Naive thymus-derived CD4-positive, alpha-beta T cell (primary cell): ENCODE results near the gene LEMD1. TPM values are rescaled to one million over a fixed set of nuclear protein-coding genes. Genes with fewer than 3 reads are reported as not detected.

ENCODE experiments used
- ATAC-seq: fragments of 150-1000 bp; cut with Tn5 transposase; 2 replicates; pipeline ENCODE4 v1.10.0; 2021; ENCODE audit warnings: mild to moderate bottlenecking, moderate library complexity
- CTCF ChIA-PET: fragments of 350-600 bp; sonication (Branson Sonifier 250); formaldehyde crosslinking; loops from one replicate; lab custom pipeline; 2021; ENCODE audit warnings: antibody characterized with exemption; lab: Charles Lee
- POLR2A ChIA-PET: fragments of 350-600 bp; sonication (Branson Sonifier 250); formaldehyde crosslinking; loops from one replicate; lab custom pipeline; 2021; ENCODE audit warnings: antibody characterized with exemption, inconsistent platforms; lab: Charles Lee
- DNase-seq, 9 donors: peaks; one replicate each; pipeline versions ENCODE4 v3.0.0 to v3.0.0-alpha.2; 2020 to 2022; ENCODE audit warnings: mixed read lengths in 1 of 9
- H3K27ac ChIP-seq: one replicate; pipeline ENCODE4 v1.7.0; 2013; ENCODE audit warnings: mild to moderate bottlenecking, low read depth, low read length, moderate library complexity
- H3K27me3 ChIP-seq, 2 donors: one replicate each; pipeline ENCODE4 v1.7.0; 2013; ENCODE audit warnings: low read length in 2 of 2, mild to moderate bottlenecking in 2 of 2, moderate library complexity in 2 of 2; ENCODE audit not compliant: control insufficient read depth in 2 of 2, insufficient read depth in 2 of 2
- H3K36me3 ChIP-seq, 3 experiments: 1 replicate in 2 of 3; 2 replicates in 1 of 3; pipeline ENCODE4 v1.7.0; 2013; ENCODE audit warnings: low read length in 3 of 3, mild to moderate bottlenecking in 3 of 3, moderate library complexity in 1 of 3; ENCODE audit not compliant: insufficient read depth in 3 of 3, control insufficient read depth in 2 of 3
- H3K4me1 ChIP-seq, 2 donors: one replicate each; pipeline ENCODE4 v1.7.0; 2013; ENCODE audit warnings: low read length in 2 of 2, mild to moderate bottlenecking in 2 of 2, moderate library complexity in 1 of 2; ENCODE audit not compliant: control insufficient read depth in 2 of 2, insufficient read depth in 2 of 2
- H3K4me3 ChIP-seq: 2 replicates; pipeline ENCODE4 v1.7.0; 2013; ENCODE audit warnings: mild to moderate bottlenecking, low read length
- H3K9me3 ChIP-seq, 3 experiments: 1 replicate in 2 of 3; 2 replicates in 1 of 3; pipeline ENCODE4 v1.7.0; 2013; ENCODE audit warnings: low read length in 3 of 3; ENCODE audit not compliant: control insufficient read depth in 2 of 3
- H3K27ac Mint-ChIP-seq, 9 donors: one replicate each; pipeline ENCODE4 v1.8.0; 2020 to 2022; ENCODE audit warnings: mixed read lengths in 9 of 9, mild to moderate bottlenecking in 8 of 9, moderate library complexity in 5 of 9, inconsistent platforms in 2 of 9
- H3K27me3 Mint-ChIP-seq, 5 donors: one replicate each; pipeline ENCODE4 v1.8.0; 2021 to 2022; ENCODE audit warnings: mixed read lengths in 5 of 5, mild to moderate bottlenecking in 1 of 5
- H3K36me3 Mint-ChIP-seq, 5 donors: one replicate each; pipeline ENCODE4 v1.8.0; 2020 to 2022; ENCODE audit warnings: mixed read lengths in 5 of 5, mild to moderate bottlenecking in 3 of 5, inconsistent platforms in 1 of 5
- H3K4me1 Mint-ChIP-seq, 7 donors: one replicate each; pipeline ENCODE4 v1.8.0; 2020 to 2022; ENCODE audit warnings: mixed read lengths in 7 of 7, mild to moderate bottlenecking in 3 of 7, inconsistent platforms in 1 of 7
- H3K4me3 Mint-ChIP-seq, 10 donors: one replicate each; pipeline ENCODE4 v1.8.0; 2020 to 2022; ENCODE audit warnings: mild to moderate bottlenecking in 10 of 10, mixed read lengths in 10 of 10, moderate library complexity in 6 of 10, inconsistent platforms in 2 of 10
- H3K9me3 Mint-ChIP-seq, 11 donors: one replicate each; pipeline ENCODE4 v1.8.0; 2020 to 2022; ENCODE audit warnings: mixed read lengths in 11 of 11, mild to moderate bottlenecking in 4 of 11, inconsistent platforms in 1 of 11, moderate library complexity in 1 of 11
- intact Hi-C, 2 donors: fragments of 100-400 bp; cut with micrococcal nuclease; formaldehyde crosslinking; loops; one replicate each; pipeline ENCODE4 v1.15.1; 2023
- polyA plus RNA-seq, 2 donors: library from polyadenylated mRNA; unstranded; fragments of 300-500 nt; fragmentation: Illumina TruSeq; gene quantifications; one replicate each; pipeline ENCODE4 v1.2.3, GENCODE V29; 2021
- total RNA-seq, 6 experiments: library from RNA in 5 of 6; stranded (reverse) in 5 of 6; gene quantifications; 1 replicate in 5 of 6; 2 replicates in 1 of 6; pipeline ENCODE4 v1.2.3 and lab custom pipeline; 2021 to 2026

The LEMD1 gene
- total and polyA plus RNA-seq, 7 experiments from 2014 or later: 0.97 TPM; not detected in 6

DNA sequence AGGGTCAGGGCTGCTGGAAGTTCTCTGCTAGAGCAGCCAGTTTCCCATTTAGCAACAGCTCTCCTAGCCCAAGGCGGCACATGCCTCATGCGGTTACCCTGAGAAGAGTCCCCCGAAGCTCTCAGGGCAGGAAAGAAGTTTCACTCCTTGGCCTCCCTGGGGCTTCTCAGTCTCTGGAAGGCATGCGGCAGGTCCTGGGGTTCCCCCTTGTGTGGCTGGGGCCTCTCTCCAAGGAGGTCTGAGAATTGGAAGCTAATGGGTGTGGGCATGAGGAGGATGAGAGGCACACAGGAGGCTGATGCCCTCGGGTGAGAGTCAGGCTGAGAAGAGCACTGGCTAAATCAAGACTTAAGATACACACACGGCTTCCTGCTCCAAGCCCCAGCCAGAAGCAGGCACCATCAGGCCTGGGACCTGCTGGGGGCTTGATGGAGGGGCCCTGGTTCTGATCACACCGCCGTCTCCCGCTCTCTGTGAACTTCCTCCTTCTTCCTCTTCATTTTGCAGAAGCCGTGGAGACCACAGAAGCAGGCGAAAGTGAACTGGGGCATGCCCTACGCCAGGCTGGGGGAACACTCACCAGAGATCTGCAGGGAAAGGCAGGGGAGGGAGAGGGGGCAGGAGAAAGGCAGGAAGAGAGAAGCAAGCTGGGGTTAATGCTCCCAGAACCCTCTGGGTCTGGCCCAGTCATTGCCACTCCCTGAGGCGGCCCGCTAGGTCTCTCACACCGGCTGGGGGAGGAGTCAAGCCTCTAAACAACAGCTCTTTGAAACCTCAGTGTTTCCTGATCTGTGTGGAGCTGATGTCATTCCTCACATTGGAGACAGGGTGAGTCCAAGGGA lies 18.8 kb upstream of the LEMD1 start:
- ATAC-seq: peak; percentile 90
- Histone ChIP-seq H3K36me3 (no peaks in the 10 kb centered on the region), H3K4me1 (peaks cover 17 to 34% of the 10 kb centered on the region in 2 donors), H3K27ac (peak overlapping the region; percentile 48), H3K27me3 (no peaks in the 10 kb centered on the region), H3K9me3 (no peaks in the 10 kb centered on the region), H3K4me3 (peak overlapping the region; percentile 52)
- H3K4me1 Mint-ChIP-seq: peaks cover 18 to 26% (median 23%) of the 10 kb centered on the region in 7 donors
- H3K36me3 Mint-ChIP-seq: no peaks in the 10 kb centered on the region
- no peaks in the 10 kb centered on the region for H3K9me3 Mint-ChIP-seq
- intact Hi-C loops: loop anchor here in 1 of 2 donors (1.0 to 5.0 kb wide), 3 partner anchors 10 to 88 kb away; no protein-coding TSS in a partner anchor
- H3K27me3 Mint-ChIP-seq: peaks cover 0 to 19% (median 7%) of the 10 kb centered on the region in 5 donors
- ChIA-PET POLR2A (interaction anchor here (0.6 to 1.6 kb wide), 8 partner anchors 10 to 237 kb away, joined by 3 to 5 read pairs (median 3); no protein-coding TSS in a partner anchor), CTCF (interaction anchor here (0.7 to 1.4 kb wide), 4 partner anchors 45 to 105 kb away, joined by 3 to 4 read pairs (median 4); no protein-coding TSS in a partner anchor)
- DNase-seq: peak in 8 of 9 donors; percentile 30 to 64 (median 52)
- peak overlapping the region; percentile 79 to 90 (median 86) for H3K4me3 Mint-ChIP-seq
- H3K27ac Mint-ChIP-seq: peak overlapping the region; percentile 69 to 94 (median 86)

DNA sequence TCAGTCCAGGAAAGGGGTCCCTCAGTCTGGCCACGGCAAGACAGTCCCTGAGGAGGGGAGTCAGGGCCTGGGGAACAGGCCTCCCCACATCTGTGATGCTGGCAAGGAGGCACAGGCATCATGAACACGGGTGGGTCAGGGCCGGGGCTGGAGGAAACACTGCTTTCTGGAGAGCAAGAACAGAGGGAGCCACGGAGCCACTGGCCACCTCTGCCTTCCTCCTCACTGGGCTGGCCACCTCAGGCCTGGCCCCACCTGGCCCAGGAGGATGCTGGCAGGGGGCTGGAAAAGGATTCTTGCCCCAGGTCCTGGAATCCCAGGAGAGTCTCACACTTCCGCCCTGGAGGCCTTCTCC lies 18.2 kb upstream of the LEMD1 start:
- ATAC-seq: no peak
- intact Hi-C loops: loop anchor here in 1 of 2 donors (5.0 kb wide), 2 partner anchors 47 to 88 kb away; no protein-coding TSS in a partner anchor
- no peak for DNase-seq
- Mint-ChIP-seq H3K4me3 (peak overlapping the region in 8 of 10 donors; percentile 1 to 90 (median 82)), H3K36me3 (no peaks in the 10 kb centered on the region), H3K9me3 (no peaks in the 10 kb centered on the region), H3K4me1 (peaks cover 18 to 26% (median 23%) of the 10 kb centered on the region in 7 donors), H3K27me3 (peaks cover 1 to 25% (median 9%) of the 10 kb centered on the region in 5 donors), H3K27ac (peak overlapping the region in 6 of 9 donors; percentile 69 to 94 (median 84))
- no peaks in the 10 kb centered on the region for H3K9me3 ChIP-seq
- peak overlapping the region; percentile 52 for H3K4me3 ChIP-seq
- CTCF ChIA-PET: interaction anchor here (0.9 kb wide), 1 partner anchor 9 kb away, joined by 3 read pairs; no protein-coding TSS in a partner anchor
- H3K36me3 ChIP-seq: no peaks in the 10 kb centered on the region
- POLR2A ChIA-PET: interaction anchor here (1.0 to 1.6 kb wide), 3 partner anchors 9 to 118 kb away, joined by 3 to 5 read pairs (median 4); no protein-coding TSS in a partner anchor
- H3K4me1 ChIP-seq: peaks cover 17 to 34% of the 10 kb centered on the region in 2 donors
- no peak overlapping the region for H3K27ac ChIP-seq
- no peaks in the 10 kb centered on the region for H3K27me3 ChIP-seq

DNA sequence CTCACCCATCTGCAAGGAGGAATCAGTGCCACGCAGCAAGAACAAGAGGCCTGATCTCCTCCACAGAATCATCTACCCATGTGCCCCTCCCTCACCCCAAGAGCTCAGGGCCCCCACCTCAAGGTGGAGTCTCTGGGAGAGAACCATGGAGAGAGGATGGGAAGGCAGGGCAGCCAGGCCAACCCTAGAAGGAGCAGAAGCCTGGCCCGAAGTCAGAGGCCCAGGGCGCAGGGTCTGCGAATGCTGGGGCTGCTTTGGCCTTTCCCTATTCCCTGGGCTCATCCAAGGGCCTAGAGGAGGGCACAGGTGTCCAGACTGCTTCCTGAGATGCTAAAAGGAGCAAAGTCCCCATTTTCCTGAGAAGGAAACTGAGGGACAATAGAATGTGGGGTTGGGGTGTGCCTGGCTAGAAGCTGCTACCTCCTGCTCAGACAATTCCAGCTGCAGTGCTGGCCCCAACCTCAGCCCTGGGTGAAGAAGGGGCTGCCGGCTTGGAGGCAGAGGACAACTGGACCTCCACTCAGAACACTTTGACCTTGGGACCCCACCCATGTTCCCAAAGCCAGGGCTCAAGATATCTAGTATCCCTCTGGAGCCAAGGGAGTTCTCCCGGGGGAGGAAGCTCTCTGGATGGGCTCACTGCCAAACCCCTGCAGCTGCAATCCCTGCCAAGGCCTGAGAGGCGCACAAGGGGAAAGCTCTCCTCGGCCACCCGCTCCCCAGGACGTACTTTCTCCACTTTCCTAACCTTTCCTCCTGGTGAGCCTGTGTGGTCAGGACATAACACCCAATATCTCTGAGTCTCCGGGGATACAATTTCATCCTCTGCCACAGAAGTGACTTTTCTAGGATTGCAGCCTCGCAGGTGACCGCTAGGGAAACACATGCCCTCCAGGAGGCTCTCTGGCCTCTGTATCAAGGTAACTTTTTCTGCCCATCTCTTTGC lies 16.6 kb upstream of the LEMD1 start:
- ChIA-PET POLR2A (no interaction called here), CTCF (no interaction called here)
- DNase-seq (no peak), ATAC-seq (no peak)
- H3K4me3 ChIP-seq: no peak overlapping the region
- H3K36me3 ChIP-seq: no peaks in the 10 kb centered on the region
- Mint-ChIP-seq H3K4me1 (peaks cover 18 to 26% (median 24%) of the 10 kb centered on the region in 7 donors), H3K27me3 (peaks cover 8 to 31% (median 9%) of the 10 kb centered on the region in 5 donors), H3K9me3 (no peaks in the 10 kb centered on the region), H3K27ac (peak overlapping the region in 1 of 9 donors; percentile 70), H3K4me3 (no peak overlapping the region), H3K36me3 (no peaks in the 10 kb centered on the region)
- peaks cover 17 to 34% of the 10 kb centered on the region in 2 donors for H3K4me1 ChIP-seq
- H3K27ac ChIP-seq: no peak overlapping the region
- no peaks in the 10 kb centered on the region for H3K27me3 ChIP-seq
- H3K9me3 ChIP-seq: no peaks in the 10 kb centered on the region
- intact Hi-C loops: no loop called here

DNA sequence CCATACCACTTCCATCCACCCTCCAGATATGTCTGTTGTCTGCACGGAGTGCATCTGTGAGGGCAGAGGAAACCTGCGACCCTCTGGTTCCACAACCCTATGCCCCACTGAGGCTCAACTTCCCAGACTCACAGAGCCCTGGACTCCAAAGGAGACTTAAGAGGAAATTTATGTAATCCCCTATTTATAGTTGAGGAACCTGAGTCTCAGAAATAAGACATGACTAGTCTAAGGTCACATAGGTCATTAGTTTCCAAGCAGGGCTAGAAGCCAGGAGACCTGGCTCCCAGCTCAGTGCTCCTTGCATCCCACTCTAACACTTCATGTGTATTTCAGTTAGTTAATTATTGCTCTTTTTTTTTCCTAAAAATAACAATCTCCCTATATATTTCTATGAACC lies 15.7 kb upstream of the LEMD1 start:
- Mint-ChIP-seq H3K27me3 (peaks cover 8 to 31% (median 9%) of the 10 kb centered on the region in 5 donors), H3K36me3 (no peaks in the 10 kb centered on the region), H3K4me1 (peaks cover 18 to 26% (median 24%) of the 10 kb centered on the region in 7 donors), H3K27ac (no peak overlapping the region), H3K4me3 (no peak overlapping the region), H3K9me3 (no peaks in the 10 kb centered on the region)
- ChIA-PET CTCF (no interaction called here), POLR2A (no interaction called here)
- Histone ChIP-seq H3K27ac (no peak overlapping the region), H3K4me3 (no peak overlapping the region), H3K27me3 (no peaks in the 10 kb centered on the region), H3K9me3 (no peaks in the 10 kb centered on the region), H3K36me3 (no peaks in the 10 kb centered on the region), H3K4me1 (peaks cover 17 to 34% of the 10 kb centered on the region in 2 donors)
- intact Hi-C loops: no loop called here
- DNase-seq (no peak), ATAC-seq (no peak)

DNA sequence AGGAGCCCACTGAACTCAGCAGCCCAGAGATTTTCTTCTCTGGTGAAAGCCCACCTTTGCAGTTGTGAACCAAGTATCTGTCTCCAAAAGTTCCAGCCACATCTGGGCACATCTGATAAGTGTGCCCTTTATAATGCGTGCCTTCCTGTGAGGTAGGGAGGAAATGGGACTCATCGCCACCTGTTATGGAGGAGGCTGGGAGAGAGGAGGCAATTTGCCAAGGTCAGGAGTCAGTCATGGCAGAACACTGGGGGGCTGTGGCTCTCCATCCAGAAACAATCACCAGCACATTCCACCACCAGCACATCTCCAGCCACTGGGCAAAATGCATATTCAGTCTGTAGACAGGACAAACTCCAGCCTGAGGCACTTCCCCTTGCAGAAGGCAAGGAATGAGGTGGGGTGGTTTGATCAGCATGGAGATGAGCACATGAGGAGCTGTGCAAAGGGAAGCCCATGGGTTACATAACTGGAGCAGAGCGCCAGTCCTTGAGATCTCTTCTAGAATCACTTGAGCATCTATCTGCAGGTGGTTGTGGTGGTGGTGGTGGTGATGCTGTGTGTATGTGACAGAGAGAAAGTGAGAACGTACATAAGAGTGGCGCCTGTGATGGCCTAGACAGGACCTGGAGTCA lies 15.0 kb upstream of the LEMD1 start:
- Mint-ChIP-seq H3K9me3 (no peaks in the 10 kb centered on the region), H3K36me3 (no peaks in the 10 kb centered on the region), H3K4me1 (peaks cover 16 to 25% (median 22%) of the 10 kb centered on the region in 7 donors), H3K27me3 (peaks cover 13 to 36% (median 15%) of the 10 kb centered on the region in 5 donors), H3K27ac (no peak overlapping the region), H3K4me3 (no peak overlapping the region)
- H3K9me3 ChIP-seq: no peaks in the 10 kb centered on the region
- POLR2A ChIA-PET: no interaction called here
- no peaks in the 10 kb centered on the region for H3K27me3 ChIP-seq
- H3K4me3 ChIP-seq: no peak overlapping the region
- no peak for ATAC-seq
- peaks cover 17 to 34% of the 10 kb centered on the region in 2 donors for H3K4me1 ChIP-seq
- no peak for DNase-seq
- intact Hi-C loops: no loop called here
- no peaks in the 10 kb centered on the region for H3K36me3 ChIP-seq
- CTCF ChIA-PET: no interaction called here
- no peak overlapping the region for H3K27ac ChIP-seq
